ENCODE data around the gene C1QTNF2.

C1QTNF2 gene

GRCh38 chr5:160305319-160305718 is 65.1 kb downstream of the C1QTNF2 start:
- no peak for DNase-seq

GRCh38 chr5:160303690-160304089 is 66.7 kb downstream of the C1QTNF2 start:
- no peak for DNase-seq

- DNase-seq: no peak
These were observed 72.2 kb downstream of the C1QTNF2 start for GRCh38 chr5:160298189-160298588.

- no peak for DNase-seq
These were observed 72.7 kb downstream of the C1QTNF2 start for GRCh38 chr5:160297776-160298175.
